HG03432 (cell line): Measurements from ENCODE around the gene STOX2.
"Not testable (repeated sequence)": the region's sequence is repeated elsewhere in the genome, so short reads cannot be mapped to it uniquely, and the experiment has no call there.

ENCODE experiments used
- ATAC-seq: cut with Tn5 transposase; IDR thresholded peaks from one replicate; pipeline ENCODE4 v1.9.1; 2021; ENCODE audit warnings: mild to moderate bottlenecking, moderate library complexity; ENCODE audit not compliant: unreplicated experiment

Gene STOX2

GRCh38 chr4:183932576-183932975, 27.5 kb downstream of the STOX2 start:
- ATAC-seq, result no peak

GRCh38 chr4:183934761-183935160, 29.7 kb downstream of the STOX2 start:
- ATAC-seq, result no peak

DNA sequence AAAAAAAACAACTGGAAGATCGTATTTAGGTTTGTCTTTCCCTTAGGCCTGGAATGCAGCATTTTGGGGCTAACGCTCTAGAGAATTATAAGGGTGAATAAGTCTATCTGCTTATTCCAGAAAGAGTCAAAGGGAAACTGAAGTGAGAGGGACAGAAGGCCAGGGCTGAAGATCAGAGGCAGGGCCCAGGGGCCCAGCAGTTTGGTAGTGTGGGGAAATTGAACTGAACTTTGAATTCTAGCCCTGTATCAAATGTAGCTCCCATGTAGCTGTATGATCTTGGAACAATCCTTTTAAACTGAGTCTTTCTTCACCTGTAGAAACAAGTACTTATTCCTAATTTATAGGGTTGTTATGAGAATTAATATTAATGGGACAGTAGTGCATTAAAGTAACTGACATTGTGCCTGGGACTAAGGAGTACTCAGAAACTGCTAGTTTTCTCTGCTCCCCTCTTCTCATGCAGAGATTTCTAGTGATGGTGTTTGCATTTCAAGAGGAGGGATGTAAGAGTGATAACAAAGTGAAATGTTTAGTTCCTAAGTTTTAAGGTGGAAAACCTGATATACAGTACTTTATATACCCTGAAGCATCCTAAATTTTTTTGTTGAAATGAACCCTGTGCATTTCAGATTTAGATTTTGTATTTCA, 30.4 kb downstream of the STOX2 start:
- no peak for ATAC-seq

GRCh38 chr4:183936047-183936446, 30.9 kb downstream of the STOX2 start:
- ATAC-seq, result no peak

GRCh38 chr4:183936574-183937345, 31.7 kb downstream of the STOX2 start:
- no peak for ATAC-seq

DNA sequence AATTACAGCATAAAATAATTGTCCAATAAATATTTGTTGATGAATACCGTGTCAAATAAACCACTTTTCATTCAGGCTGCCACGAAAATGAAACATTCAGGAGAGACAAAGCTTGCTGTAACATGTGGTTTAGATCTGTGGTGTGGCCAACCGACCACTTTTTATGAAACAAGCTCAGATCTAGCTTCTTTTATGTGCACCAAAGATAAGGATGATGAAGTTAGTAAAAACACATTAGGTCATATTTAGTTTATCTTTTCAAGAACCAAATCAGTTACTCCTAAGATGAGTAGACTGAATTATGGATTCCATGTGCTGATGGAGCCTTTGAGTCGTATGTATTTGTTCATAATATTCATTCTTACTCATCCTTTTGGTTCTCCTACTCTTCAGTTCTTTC, 35.8 kb downstream of the STOX2 start:
- ATAC-seq, result no peak

DNA sequence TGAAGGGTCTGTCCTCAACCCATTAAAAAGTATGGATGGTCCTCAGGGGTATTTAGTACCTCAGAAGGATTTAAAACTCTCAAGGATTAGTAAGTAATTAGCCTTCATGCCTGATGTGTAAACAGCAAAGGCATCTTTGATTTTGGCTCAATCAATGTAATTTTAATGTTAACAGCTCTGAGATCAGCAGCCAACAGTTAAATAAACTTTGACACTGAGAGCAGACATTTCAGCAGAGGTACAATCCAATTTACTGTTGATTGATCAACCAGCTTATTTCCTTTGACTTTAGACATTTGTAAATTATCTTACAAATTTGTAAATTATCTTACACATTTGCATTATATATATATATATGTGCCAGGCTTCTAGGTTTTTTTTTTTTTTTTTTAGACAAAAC, 36.9 kb downstream of the STOX2 start:
- no peak for ATAC-seq

DNA sequence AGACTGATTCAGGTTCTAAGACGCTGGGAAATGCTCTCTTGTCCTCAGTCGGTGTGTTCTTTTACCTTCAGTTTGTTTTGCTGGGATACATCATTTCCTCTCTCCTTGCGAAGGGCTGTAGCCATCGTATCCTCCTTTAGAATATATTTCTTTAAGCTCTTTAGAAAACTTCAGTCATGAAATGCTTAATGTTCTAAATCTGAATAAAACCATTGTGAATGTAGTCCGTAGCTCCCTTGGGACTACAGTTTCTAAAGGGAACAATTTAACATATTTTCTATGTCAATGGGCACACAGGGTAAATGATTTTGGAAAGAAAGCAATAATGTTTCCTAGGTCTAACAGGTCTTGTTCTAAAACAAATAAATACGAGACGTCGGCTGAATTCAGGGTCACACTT, 40.6 kb downstream of the STOX2 start:
- ATAC-seq, result no peak

- ATAC-seq, result no peak
Observed at GRCh38 chr4:183950536-183950935, 45.4 kb downstream of the STOX2 start.

GRCh38 chr4:183952652-183953051, 47.5 kb downstream of the STOX2 start:
- not testable (repeated sequence) for ATAC-seq

DNA sequence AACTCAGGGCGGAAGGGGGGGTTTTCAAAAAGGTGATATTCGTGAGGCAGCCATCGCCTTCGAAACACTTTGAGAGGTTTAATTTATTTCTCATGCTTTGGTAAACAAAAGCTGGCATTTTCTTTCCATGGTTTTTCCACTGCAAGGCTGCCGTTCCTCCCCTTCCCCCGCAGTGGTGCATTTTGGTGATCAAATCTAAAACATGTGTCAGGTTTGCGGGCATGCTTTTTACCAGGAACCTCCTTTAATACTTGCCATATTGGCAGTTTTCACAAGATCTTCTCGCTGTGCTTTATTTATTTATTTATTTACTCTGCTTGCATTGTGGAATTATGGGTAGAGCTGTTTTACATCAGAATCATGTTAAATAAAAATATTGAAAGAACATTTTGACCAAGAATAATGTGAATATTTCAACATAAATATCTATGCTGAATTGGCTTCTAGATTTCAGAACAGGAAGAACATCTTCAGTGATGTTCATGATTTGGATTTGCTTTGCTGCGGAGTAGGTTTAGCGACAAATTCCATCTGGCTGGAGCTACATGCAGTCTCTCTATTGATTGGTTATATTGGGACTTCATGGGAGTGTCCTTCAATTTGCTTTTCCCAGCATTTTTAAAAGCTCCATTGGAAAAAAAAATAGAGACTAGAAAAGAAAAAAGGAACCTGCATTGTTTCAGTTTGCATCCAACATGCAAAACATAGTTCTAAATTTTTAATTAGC, 54.4 kb downstream of the STOX2 start:
- ATAC-seq, result no peak

DNA sequence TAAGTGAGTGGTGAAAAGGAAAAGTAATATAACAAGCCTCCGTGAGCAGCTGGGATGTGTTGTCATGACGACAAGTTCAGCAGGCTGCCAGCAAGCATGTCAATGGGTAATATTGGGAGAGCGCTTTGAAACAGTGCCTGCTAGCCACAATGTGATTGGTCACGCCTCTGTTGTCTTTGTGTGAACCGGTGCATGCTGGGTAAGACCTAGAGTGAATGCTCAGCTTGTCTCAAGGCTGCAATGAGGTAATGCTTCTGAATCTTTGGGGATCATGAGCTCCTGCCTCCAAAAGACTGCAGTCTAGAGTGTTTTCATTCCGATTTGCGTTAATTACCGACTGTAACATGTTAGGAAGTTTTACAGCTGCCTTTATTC, 54.9 kb downstream of the STOX2 start:
- ATAC-seq, result no peak

- no peak for ATAC-seq
Observed at GRCh38 chr4:183960962-183961541, 55.9 kb downstream of the STOX2 start.

- ATAC-seq, result no peak
Observed at GRCh38 chr4:183961795-183962194, 56.7 kb downstream of the STOX2 start.

DNA sequence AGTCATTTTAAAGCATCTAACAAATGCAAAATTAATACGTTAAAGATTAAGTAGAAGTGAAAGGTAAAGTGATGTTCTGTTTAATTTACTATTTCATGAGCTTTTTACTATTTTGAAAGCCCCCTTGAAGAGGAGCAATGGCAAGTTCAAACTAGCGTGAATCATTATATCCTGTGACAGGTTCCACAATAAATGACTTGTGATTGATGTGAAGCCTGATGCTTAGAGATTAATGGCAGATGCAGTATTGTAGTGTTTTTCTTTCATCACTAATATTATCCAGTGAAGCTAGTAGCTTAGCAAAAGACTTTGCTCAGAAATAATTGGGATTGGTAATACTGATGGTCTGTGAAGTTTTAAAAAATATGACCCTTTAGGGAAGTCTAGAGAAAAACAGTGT, 57.3 kb downstream of the STOX2 start:
- no peak for ATAC-seq

DNA sequence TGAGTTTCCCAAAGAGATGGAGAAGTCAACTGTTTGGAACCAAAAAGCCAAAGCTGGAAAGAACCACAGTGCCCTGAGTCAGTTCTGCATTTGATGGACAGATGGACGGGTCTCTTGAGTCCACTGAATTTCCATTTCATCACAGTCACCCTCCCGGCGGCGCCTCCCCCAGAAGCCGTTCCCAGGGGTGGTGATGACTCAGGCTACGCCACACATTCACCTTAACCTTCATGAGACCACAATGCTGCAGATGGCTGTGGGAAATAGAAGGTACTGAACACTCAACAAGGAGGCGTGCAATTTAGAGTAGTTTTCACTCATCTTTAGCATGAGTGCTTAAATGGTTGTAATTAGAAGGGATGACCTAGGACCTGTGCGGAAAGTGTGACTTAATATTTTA, 61.3 kb downstream of the STOX2 start:
- ATAC-seq, result no peak

DNA sequence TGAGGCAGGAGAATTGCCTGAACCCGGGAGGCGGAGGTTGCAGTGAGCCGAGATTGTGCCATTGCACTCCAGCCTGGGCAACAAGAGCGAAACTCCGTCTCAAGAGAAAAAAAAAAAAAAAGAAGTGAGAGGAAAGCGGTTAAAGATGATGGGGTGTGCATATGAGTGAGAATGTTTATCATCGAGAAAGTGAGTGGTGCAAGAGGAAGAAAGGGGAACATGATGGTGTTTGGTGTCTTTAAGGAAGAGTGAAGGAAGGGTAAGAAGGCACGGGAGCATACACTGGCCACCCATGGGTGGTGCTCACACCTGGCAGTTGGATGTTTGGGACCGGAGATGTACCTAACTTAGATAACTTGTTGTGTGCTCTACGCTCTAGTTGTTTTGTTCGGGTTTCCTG, 62.2 kb downstream of the STOX2 start:
- no peak for ATAC-seq

DNA sequence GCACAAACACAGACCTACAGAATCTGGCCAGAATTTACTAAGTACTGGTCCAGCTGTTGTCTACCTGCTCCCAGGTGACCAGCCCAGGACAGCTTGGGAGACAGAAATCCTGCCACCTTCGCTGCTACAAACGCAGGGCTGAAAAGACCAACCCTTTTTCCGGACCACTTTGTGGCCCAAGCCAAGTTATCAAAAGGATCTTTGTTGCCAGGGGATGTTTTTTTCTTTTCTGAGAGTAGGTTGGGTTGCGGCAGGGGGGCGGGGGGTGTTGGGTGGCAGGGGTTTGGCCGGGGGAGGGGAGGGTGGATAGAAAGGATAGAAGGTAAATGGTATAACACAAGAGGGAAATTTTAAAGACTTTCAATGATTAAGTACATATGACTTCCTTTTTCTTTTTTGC, 63.4 kb downstream of the STOX2 start:
- no peak for ATAC-seq

GRCh38 chr4:183968931-183969330, 63.8 kb downstream of the STOX2 start:
- no peak for ATAC-seq

GRCh38 chr4:183969596-183969995, 64.5 kb downstream of the STOX2 start:
- no peak for ATAC-seq

GRCh38 chr4:183971929-183972490, 66.9 kb downstream of the STOX2 start:
- no peak for ATAC-seq
